GM19043 (cell line): ENCODE measurements around the gene TESK2.

Source experiments
- ATAC-seq: cut with Tn5 transposase; IDR thresholded peaks from one replicate; pipeline ENCODE4 v1.9.1; 2021; ENCODE audit warnings: low read depth; ENCODE audit not compliant: unreplicated experiment

Gene TESK2

DNA sequence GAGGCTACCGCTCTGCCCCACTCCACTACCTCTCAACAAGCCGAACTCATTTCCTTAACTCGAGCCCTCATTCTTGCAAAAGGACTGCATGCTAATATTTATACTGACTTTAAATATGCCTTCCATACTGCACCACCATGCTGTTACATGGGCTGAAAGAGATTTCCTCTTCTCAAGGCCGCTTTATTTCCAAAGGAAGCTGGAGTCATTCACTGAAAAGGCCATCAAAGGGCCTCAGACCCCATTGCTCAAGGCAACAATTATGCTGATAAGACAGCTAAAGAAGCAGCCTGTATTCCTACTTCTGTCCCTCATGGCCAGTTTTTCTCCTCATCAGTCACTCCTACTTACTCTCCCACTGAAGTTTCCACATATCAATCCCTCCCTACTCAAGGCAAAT lies 171.2 kb downstream of the TESK2 start:
- ATAC-seq: no peak

DNA sequence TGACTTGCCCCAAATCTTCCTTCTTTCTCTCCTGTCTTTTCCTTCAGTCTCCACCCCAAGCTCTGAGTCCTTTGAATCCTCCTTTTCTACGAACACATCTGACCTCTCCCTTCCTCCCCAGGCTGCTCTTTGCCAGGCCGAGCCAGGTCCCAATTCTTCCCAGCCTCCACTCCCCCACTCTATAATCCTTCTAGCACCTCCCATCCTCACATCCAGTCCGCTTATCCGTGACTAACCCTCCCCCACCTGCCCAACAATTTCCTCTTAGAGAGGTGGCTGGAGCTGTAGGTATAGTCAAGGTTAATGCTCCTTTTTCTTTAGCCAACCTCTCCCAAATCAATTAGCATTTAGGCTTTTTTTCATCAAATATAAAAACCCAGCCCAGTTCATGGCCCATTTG lies 173.8 kb downstream of the TESK2 start:
- no peak for ATAC-seq

DNA sequence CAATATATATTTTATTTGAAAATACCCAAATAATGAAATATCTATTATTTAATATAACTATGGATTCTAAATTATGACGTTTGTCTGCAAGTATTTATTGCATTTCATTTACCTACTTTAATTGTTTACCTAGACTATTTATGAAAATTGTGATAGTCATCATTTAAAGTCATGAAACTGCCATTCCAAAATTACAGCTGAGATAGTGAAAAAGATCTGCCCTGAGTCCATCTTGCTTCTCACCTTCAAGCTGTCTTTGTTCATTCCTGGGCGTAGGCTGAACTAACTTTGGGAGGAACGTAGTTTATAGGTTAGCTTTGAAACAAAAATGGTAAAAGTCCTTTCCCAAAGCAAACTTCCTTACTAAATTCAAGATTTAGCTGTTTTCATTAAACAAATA lies 176.7 kb downstream of the TESK2 start:
- no peak for ATAC-seq

DNA sequence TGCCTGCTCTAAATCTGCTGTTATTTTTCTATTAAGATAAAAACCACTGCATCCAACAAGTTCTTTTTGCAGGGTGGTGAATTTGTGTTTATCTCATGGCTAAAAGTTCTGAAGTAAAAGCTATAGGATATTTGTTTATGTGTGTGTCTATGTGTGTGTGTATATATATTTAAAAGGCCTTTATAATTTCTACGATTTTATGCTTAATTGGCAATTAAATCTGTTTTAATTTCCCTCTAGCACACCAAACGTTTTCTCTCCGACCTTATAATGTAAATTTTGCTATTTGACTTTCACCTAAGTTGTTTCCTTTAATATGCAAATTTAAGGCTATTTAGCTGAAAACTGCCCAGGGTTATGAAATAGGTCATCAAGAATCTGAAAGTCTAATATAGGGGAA lies 184.1 kb downstream of the TESK2 start:
- no peak for ATAC-seq

DNA sequence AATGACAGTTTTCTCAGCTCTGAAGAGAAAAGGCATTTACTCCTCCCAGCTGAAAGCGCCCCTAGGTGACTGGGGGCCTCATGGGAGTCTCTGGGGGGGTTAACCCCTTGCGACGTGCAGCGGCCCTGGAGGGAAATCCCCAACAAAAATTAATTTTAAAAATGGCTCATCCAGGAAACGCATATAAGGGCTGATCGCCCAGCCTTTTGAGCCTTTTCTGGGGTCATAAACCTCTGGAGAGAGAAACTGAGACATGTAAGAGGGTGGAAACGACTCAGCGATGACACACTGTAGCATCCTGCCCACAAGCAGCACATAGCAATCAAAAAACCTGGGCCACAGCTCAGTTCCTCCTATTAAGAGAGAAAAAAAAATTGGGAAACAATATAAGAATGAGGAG lies 184.6 kb downstream of the TESK2 start:
- no peak for ATAC-seq

DNA sequence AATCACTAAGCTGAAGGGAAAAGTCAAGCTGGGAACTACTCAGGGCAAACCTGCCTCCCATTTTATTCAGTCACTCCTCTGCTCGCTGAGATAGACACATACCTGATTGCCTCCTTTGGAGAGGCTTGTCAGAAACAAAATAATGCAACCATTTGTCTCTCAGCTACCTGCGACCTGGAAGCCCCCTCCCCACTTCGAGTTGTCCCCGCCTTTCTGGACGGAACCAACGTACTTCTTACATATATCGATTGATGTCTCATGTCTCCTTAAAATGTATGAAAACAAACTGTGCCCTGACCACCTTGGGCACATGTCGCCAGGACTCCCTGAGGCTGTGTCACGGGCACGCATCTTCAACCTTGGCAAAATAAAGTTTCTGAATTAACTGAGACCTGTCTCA lies 185.7 kb downstream of the TESK2 start:
- ATAC-seq: no peak

DNA sequence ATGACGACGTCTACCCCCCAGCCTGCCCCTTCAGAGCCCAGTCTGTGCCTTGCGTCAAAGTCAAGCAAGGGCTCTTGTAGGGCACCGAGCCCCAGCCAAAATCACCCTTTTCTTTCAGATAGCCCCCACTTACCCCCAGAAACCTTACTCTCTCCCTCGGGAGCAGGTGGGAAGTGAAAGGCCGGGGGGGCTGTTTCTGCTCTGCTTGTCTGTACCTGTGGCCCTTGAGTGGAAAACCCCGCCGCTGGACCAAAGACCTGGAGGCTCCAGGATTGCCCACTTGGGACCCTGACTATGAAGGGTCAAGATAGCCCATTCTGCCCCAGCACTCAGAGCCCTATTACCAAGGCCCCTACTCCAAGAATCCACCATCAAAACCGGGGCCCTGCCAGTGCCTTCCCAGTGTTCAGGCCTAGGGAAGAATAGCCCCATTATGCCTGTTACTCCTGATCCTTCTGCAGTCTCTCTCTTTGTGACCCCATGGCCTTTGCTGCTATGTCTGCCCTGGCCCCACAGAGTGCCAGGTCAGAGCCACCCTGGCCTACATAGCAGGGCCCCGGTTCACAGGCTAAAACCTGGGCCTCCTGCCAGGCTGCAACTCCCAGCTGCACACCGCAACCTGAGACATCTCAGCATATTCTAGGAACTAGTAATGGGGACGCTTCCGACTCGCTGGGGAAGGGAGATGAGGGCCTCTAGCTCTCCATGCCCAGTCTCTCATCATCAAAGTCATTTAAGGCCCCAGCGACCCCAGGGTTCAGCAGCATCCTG lies 186.5 kb downstream of the TESK2 start:
- no peak for ATAC-seq

DNA sequence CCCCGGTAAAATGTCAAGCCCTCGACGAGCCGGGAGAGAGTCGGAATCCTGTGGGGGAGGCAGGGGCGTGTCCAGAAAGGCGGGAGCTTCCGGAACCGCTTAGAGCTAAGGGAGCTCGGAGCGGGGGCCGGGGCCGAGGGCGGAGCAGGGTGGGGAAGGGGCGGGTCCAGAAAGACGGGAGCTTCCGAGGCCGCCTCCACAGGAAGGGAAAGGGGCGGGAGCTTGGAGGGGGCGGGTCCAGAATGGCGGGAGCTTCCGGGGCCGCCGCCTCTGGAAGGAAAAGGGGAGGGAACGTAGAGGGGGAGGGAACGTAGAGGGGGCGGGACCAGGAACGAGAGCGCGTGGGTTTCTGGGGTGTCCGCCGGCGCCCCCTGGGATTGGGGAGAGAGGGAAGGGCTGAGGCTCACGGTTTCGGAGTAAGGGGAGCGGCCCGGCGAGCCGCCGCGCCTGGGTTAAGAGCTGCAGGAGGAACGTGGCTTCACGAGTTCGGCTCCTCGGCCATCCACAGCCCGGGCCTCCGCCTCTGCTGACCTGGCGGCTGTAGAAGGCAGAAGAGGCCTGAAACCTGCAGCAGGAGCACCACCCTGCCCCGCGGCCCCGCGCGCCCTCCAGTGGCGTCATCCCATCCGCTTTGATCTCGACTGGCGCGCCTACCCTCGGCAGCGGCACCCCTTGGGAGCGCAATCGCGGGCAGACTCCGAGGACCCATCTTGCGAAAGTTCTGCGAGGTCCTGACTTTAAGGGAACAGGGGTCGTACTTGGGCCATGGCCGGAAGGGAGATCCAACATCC lies 187.2 kb downstream of the TESK2 start:
- peak; percentile 62 for ATAC-seq

DNA sequence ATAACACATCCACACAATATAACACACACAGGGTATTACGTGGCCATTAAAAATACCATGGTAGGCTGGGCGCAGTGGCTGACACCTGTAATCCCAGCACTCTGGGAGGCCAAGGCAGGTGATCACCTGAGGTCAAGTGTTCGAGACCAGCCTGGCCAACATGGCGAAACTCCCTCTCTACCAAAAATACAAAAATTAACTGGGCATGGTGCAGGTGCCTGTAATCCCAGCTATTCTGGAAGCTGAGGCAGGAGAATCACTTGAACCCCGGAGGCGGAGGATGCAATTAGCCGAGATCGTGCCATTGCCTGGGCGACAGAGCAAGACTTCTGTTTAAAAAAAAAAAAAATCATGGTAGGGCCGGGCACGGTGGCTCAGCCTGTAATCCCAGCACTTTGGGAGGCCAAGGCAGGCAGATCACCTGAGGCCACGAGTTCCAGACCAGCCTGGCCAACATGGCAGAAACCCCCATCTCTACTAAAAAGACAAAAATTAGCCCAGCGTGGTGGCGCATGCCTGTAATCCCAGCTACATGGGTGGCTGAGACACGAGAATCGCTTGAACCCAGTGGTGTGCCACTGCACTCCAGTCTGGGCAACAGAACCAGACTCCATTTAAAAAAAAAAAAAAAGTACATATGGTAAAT lies 188.3 kb downstream of the TESK2 start:
- ATAC-seq: no peak

DNA sequence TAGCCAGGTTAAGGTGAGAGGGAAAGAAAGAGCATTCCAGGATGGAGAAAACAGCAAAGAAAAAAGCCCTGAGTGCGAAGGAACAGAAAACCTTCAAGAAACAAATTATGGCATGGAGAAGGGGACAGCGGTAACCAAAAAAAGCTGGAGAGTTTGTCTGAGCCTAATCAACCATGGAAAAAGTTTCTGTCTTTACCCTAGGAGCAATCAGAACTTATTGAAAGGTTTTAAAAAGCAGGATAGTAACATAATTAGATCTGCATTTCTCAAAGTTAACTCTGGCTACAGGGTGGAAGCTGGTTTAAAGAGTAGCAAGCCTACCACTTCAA lies 190.3 kb downstream of the TESK2 start:
- ATAC-seq: no peak

DNA sequence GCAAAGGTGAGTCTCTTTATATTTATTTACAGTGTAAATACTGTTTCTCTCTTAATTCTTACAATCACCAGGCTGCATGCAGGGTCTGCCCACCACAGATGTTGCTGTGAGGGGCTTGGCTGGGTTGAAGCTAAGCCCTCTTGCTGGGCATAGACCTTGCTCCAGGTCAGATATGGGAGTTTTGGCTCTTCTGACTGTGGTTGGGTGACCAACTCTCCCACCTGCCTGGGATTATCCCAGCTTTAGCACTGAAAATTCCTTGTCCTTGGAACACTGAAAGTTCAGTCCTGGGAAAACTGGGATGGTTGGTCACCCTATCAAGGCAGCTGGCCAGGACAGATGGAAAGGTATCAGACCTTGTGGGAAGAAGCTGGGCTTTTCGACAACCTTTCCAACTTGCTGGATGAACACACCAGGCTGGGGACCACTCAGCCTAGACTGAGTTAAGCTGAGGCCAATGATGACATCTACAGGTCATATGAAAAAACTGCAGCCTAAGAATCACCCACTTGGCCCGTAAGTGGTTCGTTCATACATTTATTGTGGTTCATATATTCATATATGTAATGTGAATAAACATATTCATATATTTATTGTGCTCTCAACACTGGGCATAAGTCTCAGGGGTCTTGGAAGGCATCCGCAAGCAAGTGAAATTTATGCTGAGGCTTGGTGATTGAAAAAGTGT lies 190.8 kb downstream of the TESK2 start:
- no peak for ATAC-seq

DNA sequence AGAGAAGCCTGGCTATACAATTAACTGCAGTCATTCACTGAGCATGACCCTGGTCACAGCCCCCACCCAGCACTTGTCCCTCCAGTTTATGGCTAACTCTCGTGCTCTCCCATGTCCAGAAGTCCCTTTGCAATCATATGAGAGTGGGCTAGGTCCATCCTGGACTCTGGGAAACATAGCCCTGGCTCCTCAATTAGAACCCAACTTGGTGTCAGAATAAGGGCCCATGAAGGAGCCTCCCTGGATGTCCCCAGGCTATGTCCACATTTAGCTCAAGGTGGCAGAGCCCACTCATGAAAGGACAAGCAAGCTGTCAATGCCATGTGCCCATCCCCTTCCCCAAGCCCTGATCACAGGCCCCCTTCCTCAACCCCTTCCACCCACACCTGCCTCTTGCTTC lies 191.7 kb downstream of the TESK2 start:
- no peak for ATAC-seq

DNA sequence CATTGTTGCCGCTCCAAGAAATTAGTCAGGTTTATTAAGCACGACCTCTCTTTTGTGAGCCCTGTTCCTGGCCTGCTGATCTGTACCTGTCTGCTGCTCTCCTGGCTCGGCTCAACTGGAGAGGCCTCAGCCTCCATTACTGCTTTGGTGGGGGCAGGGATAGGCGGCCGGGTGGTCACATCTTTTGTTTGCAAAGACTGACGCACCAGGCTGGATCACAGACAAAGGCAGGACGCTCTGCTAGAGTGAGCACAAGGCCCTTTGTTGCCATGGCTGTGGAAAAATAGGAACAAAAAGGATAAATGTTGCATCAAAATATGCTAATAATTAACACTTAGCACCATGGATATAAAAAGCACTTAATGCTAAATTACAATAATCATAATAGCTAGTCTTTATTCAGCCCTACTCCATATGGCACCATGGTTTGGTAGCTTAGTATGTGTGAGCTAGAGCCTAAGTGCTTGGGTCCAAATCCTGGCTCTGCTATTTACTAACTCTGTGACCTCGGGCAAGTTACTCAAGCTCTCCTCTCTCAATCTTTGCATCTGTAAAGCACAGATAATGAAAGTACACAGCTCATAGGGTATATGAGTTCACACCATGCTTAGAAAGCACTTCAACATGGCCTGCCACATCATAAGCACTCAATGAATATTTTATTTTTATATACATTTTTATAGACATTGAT lies 193.2 kb downstream of the TESK2 start:
- ATAC-seq: no peak
